Naive thymus-derived CD4-positive, alpha-beta T cell (primary cell): ENCODE results near the gene XAGE2. TPM values are rescaled to one million over a fixed set of nuclear protein-coding genes. Genes with fewer than 3 reads are reported as not detected.

Experiments used
- ATAC-seq: fragments of 150-1000 bp; cut with Tn5 transposase; 2 replicates; pipeline ENCODE4 v1.10.0; 2021; ENCODE audit warnings: mild to moderate bottlenecking, moderate library complexity
- CTCF ChIA-PET: fragments of 350-600 bp; sonication (Branson Sonifier 250); formaldehyde crosslinking; loops from one replicate; lab custom pipeline; 2021; ENCODE audit warnings: antibody characterized with exemption; lab: Charles Lee
- POLR2A ChIA-PET: fragments of 350-600 bp; sonication (Branson Sonifier 250); formaldehyde crosslinking; loops from one replicate; lab custom pipeline; 2021; ENCODE audit warnings: antibody characterized with exemption, inconsistent platforms; lab: Charles Lee
- DNase-seq, 9 donors: peaks; one replicate each; pipeline versions ENCODE4 v3.0.0 to v3.0.0-alpha.2; 2020 to 2022; ENCODE audit warnings: mixed read lengths in 1 of 9
- H3K27ac ChIP-seq: one replicate; pipeline ENCODE4 v1.7.0; 2013; ENCODE audit warnings: mild to moderate bottlenecking, low read depth, low read length, moderate library complexity
- H3K27me3 ChIP-seq, 2 donors: one replicate each; pipeline ENCODE4 v1.7.0; 2013; ENCODE audit warnings: low read length in 2 of 2, mild to moderate bottlenecking in 2 of 2, moderate library complexity in 2 of 2; ENCODE audit not compliant: control insufficient read depth in 2 of 2, insufficient read depth in 2 of 2
- H3K36me3 ChIP-seq, 3 experiments: 1 replicate in 2 of 3; 2 replicates in 1 of 3; pipeline ENCODE4 v1.7.0; 2013; ENCODE audit warnings: low read length in 3 of 3, mild to moderate bottlenecking in 3 of 3, moderate library complexity in 1 of 3; ENCODE audit not compliant: insufficient read depth in 3 of 3, control insufficient read depth in 2 of 3
- H3K4me1 ChIP-seq, 2 donors: one replicate each; pipeline ENCODE4 v1.7.0; 2013; ENCODE audit warnings: low read length in 2 of 2, mild to moderate bottlenecking in 2 of 2, moderate library complexity in 1 of 2; ENCODE audit not compliant: control insufficient read depth in 2 of 2, insufficient read depth in 2 of 2
- H3K4me3 ChIP-seq: 2 replicates; pipeline ENCODE4 v1.7.0; 2013; ENCODE audit warnings: mild to moderate bottlenecking, low read length
- H3K9me3 ChIP-seq, 3 experiments: 1 replicate in 2 of 3; 2 replicates in 1 of 3; pipeline ENCODE4 v1.7.0; 2013; ENCODE audit warnings: low read length in 3 of 3; ENCODE audit not compliant: control insufficient read depth in 2 of 3
- H3K27ac Mint-ChIP-seq, 9 donors: one replicate each; pipeline ENCODE4 v1.8.0; 2020 to 2022; ENCODE audit warnings: mixed read lengths in 9 of 9, mild to moderate bottlenecking in 8 of 9, moderate library complexity in 5 of 9, inconsistent platforms in 2 of 9
- H3K27me3 Mint-ChIP-seq, 5 donors: one replicate each; pipeline ENCODE4 v1.8.0; 2021 to 2022; ENCODE audit warnings: mixed read lengths in 5 of 5, mild to moderate bottlenecking in 1 of 5
- H3K36me3 Mint-ChIP-seq, 5 donors: one replicate each; pipeline ENCODE4 v1.8.0; 2020 to 2022; ENCODE audit warnings: mixed read lengths in 5 of 5, mild to moderate bottlenecking in 3 of 5, inconsistent platforms in 1 of 5
- H3K4me1 Mint-ChIP-seq, 7 donors: one replicate each; pipeline ENCODE4 v1.8.0; 2020 to 2022; ENCODE audit warnings: mixed read lengths in 7 of 7, mild to moderate bottlenecking in 3 of 7, inconsistent platforms in 1 of 7
- H3K4me3 Mint-ChIP-seq, 10 donors: one replicate each; pipeline ENCODE4 v1.8.0; 2020 to 2022; ENCODE audit warnings: mild to moderate bottlenecking in 10 of 10, mixed read lengths in 10 of 10, moderate library complexity in 6 of 10, inconsistent platforms in 2 of 10
- H3K9me3 Mint-ChIP-seq, 11 donors: one replicate each; pipeline ENCODE4 v1.8.0; 2020 to 2022; ENCODE audit warnings: mixed read lengths in 11 of 11, mild to moderate bottlenecking in 4 of 11, inconsistent platforms in 1 of 11, moderate library complexity in 1 of 11
- intact Hi-C, 2 donors: fragments of 100-400 bp; cut with micrococcal nuclease; formaldehyde crosslinking; loops; one replicate each; pipeline ENCODE4 v1.15.1; 2023
- polyA plus RNA-seq, 2 donors: library from polyadenylated mRNA; unstranded; fragments of 300-500 nt; fragmentation: Illumina TruSeq; gene quantifications; one replicate each; pipeline ENCODE4 v1.2.3, GENCODE V29; 2021
- total RNA-seq, 6 experiments: library from RNA in 5 of 6; stranded (reverse) in 5 of 6; gene quantifications; 1 replicate in 5 of 6; 2 replicates in 1 of 6; pipeline ENCODE4 v1.2.3 and lab custom pipeline; 2021 to 2026

The XAGE2 gene
- total and polyA plus RNA-seq, 7 experiments from 2014 or later: not detected

- Histone ChIP-seq H3K4me1 (no peaks in the 10 kb centered on the region), H3K27me3 (no peaks in the 10 kb centered on the region), H3K4me3 (no peak overlapping the region), H3K27ac (no peak overlapping the region), H3K9me3 (no peaks in the 10 kb centered on the region), H3K36me3 (no peaks in the 10 kb centered on the region)
- no peaks in the 10 kb centered on the region for H3K9me3 Mint-ChIP-seq
- POLR2A ChIA-PET: no interaction called here
- DNase-seq (no peak), ATAC-seq (no peak)
- intact Hi-C loops: no loop called here
- H3K4me1 Mint-ChIP-seq: peaks cover 0 to 1% (median 0%) of the 10 kb centered on the region in 7 donors
- H3K4me3 Mint-ChIP-seq: no peak overlapping the region
- CTCF ChIA-PET: no interaction called here
- peaks cover 0 to 3% (median 0%) of the 10 kb centered on the region in 5 donors for H3K27me3 Mint-ChIP-seq
- no peak overlapping the region for H3K27ac Mint-ChIP-seq
- no peaks in the 10 kb centered on the region for H3K36me3 Mint-ChIP-seq
Observed at GRCh38 chrX:52349681-52350080, 19.1 kb upstream of the XAGE2 start.

GRCh38 chrX:52352551-52352950 lies 16.3 kb upstream of the XAGE2 start:
- CTCF ChIA-PET: no interaction called here

DNA sequence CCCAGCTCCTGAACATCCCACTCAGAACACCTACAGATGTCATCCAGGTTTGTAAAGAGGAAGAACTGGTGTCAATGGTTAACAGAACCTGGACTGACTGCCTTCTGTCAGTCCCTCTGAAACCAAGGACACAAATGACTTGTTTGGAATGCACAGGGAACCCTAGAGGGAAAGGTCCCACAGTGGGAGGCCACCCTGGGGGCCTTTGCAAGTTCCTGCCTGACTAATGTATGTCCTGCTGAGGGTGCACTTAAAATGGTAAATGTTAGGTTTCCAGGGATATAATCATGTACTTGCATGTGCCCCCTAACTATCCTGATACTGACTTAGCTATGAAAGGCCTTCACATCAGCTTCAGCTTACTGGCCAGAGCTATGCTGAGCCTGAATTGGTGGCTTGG lies 15.0 kb upstream of the XAGE2 start:
- H3K4me1 ChIP-seq: no peaks in the 10 kb centered on the region
- no peak overlapping the region for H3K4me3 ChIP-seq
- H3K27ac ChIP-seq: no peak overlapping the region
- no peak overlapping the region for H3K4me3 Mint-ChIP-seq
- H3K27me3 ChIP-seq: no peaks in the 10 kb centered on the region
- peaks cover 0 to 8% (median 3%) of the 10 kb centered on the region in 5 donors for H3K27me3 Mint-ChIP-seq
- H3K9me3 ChIP-seq: no peaks in the 10 kb centered on the region
- ATAC-seq: no peak
- no peak for DNase-seq
- POLR2A ChIA-PET: no interaction called here
- no peaks in the 10 kb centered on the region for H3K36me3 Mint-ChIP-seq
- no peaks in the 10 kb centered on the region for H3K36me3 ChIP-seq
- intact Hi-C loops: no loop called here
- H3K9me3 Mint-ChIP-seq: no peaks in the 10 kb centered on the region
- H3K4me1 Mint-ChIP-seq: no peaks in the 10 kb centered on the region
- H3K27ac Mint-ChIP-seq: no peak overlapping the region
- CTCF ChIA-PET: no interaction called here

More at GRCh38 chrX:52352551-52352950, 16.3 kb upstream of the XAGE2 start:
- H3K27ac Mint-ChIP-seq: no peak overlapping the region
- no peaks in the 10 kb centered on the region for H3K4me1 Mint-ChIP-seq
- Histone ChIP-seq H3K4me1 (no peaks in the 10 kb centered on the region), H3K9me3 (no peaks in the 10 kb centered on the region), H3K27me3 (no peaks in the 10 kb centered on the region), H3K36me3 (no peaks in the 10 kb centered on the region), H3K27ac (no peak overlapping the region), H3K4me3 (no peak overlapping the region)
- no peaks in the 10 kb centered on the region for H3K9me3 Mint-ChIP-seq
- peaks cover 0 to 3% (median 0%) of the 10 kb centered on the region in 5 donors for H3K27me3 Mint-ChIP-seq
- no peak for ATAC-seq
- intact Hi-C loops: no loop called here
- H3K36me3 Mint-ChIP-seq: no peaks in the 10 kb centered on the region
- H3K4me3 Mint-ChIP-seq: no peak overlapping the region
- POLR2A ChIA-PET: no interaction called here
- no peak for DNase-seq

- CTCF ChIA-PET: no interaction called here
- DNase-seq (no peak), ATAC-seq (no peak)
- Mint-ChIP-seq H3K36me3 (no peaks in the 10 kb centered on the region), H3K4me1 (no peaks in the 10 kb centered on the region), H3K27me3 (peaks cover 0 to 9% (median 3%) of the 10 kb centered on the region in 5 donors), H3K4me3 (no peak overlapping the region), H3K27ac (no peak overlapping the region), H3K9me3 (no peaks in the 10 kb centered on the region)
- Histone ChIP-seq H3K9me3 (no peaks in the 10 kb centered on the region), H3K4me1 (no peaks in the 10 kb centered on the region), H3K4me3 (no peak overlapping the region), H3K27ac (no peak overlapping the region), H3K36me3 (no peaks in the 10 kb centered on the region), H3K27me3 (no peaks in the 10 kb centered on the region)
- POLR2A ChIA-PET: no interaction called here
- intact Hi-C loops: no loop called here
Observed at GRCh38 chrX:52355108-52355507, 13.7 kb upstream of the XAGE2 start.

GRCh38 chrX:52359614-52360232 lies 9.1 kb upstream of the XAGE2 start:
- no peak overlapping the region for H3K4me3 Mint-ChIP-seq

DNA sequence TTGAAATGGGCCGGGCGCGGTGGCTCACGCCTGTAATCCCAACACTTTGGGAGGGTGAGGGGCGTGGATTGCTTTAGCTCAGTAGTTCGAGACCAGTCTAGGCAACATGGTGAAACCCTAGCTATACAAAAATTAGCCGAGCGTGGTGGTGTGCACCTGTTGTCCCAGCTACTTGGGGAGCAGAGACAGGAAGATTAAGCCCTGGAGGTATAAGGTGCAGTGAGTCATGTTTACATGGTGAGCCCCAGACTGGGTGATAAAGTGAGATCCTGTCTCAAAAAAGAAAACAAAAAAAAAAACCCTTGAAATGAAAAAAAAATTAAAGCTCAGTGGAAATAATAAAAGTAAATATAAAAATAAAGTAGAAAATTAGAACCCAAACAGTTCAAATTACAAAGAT lies 6.9 kb upstream of the XAGE2 start:
- H3K27ac Mint-ChIP-seq: no peak overlapping the region
- ChIA-PET POLR2A (no interaction called here), CTCF (no interaction called here)
- H3K9me3 ChIP-seq: no peaks in the 10 kb centered on the region
- H3K4me3 ChIP-seq: no peak overlapping the region
- no peaks in the 10 kb centered on the region for H3K4me1 ChIP-seq
- H3K27ac ChIP-seq: no peak overlapping the region
- no peaks in the 10 kb centered on the region for H3K27me3 ChIP-seq
- no peaks in the 10 kb centered on the region for H3K36me3 ChIP-seq
- peaks cover 0 to 14% (median 4%) of the 10 kb centered on the region in 5 donors for H3K27me3 Mint-ChIP-seq
- H3K4me3 Mint-ChIP-seq: no peak overlapping the region
- ATAC-seq: no peak
- intact Hi-C loops: no loop called here
- H3K36me3 Mint-ChIP-seq: no peaks in the 10 kb centered on the region
- H3K4me1 Mint-ChIP-seq: no peaks in the 10 kb centered on the region
- H3K9me3 Mint-ChIP-seq: no peaks in the 10 kb centered on the region
- DNase-seq: no peak

More at GRCh38 chrX:52359614-52360232, 9.1 kb upstream of the XAGE2 start:
- no peaks in the 10 kb centered on the region for H3K4me1 Mint-ChIP-seq
- H3K27me3 Mint-ChIP-seq: peaks cover 0 to 12% (median 4%) of the 10 kb centered on the region in 5 donors
- Histone ChIP-seq H3K36me3 (no peaks in the 10 kb centered on the region), H3K4me3 (no peak overlapping the region), H3K27me3 (no peaks in the 10 kb centered on the region), H3K27ac (no peak overlapping the region), H3K9me3 (no peaks in the 10 kb centered on the region), H3K4me1 (no peaks in the 10 kb centered on the region)
- intact Hi-C loops: no loop called here
- CTCF ChIA-PET: no interaction called here
- no peak overlapping the region for H3K27ac Mint-ChIP-seq
- POLR2A ChIA-PET: no interaction called here
- DNase-seq (no peak), ATAC-seq (no peak)
- no peaks in the 10 kb centered on the region for H3K9me3 Mint-ChIP-seq
- no peaks in the 10 kb centered on the region for H3K36me3 Mint-ChIP-seq

- Mint-ChIP-seq H3K9me3 (peaks cover 0 to 2% (median 0%) of the 10 kb centered on the region in 11 donors), H3K27ac (no peak overlapping the region), H3K4me1 (no peaks in the 10 kb centered on the region), H3K27me3 (peaks cover 0 to 17% (median 4%) of the 10 kb centered on the region in 5 donors), H3K4me3 (no peak overlapping the region), H3K36me3 (no peaks in the 10 kb centered on the region)
- ATAC-seq: no peak
- no peak for DNase-seq
- POLR2A ChIA-PET: no interaction called here
- no peaks in the 10 kb centered on the region for H3K36me3 ChIP-seq
- H3K4me1 ChIP-seq: no peaks in the 10 kb centered on the region
- intact Hi-C loops: no loop called here
- H3K4me3 ChIP-seq: no peak overlapping the region
- CTCF ChIA-PET: no interaction called here
- H3K9me3 ChIP-seq: no peaks in the 10 kb centered on the region
- no peak overlapping the region for H3K27ac ChIP-seq
- H3K27me3 ChIP-seq: no peaks in the 10 kb centered on the region
Observed at GRCh38 chrX:52363247-52363883, 5.5 kb upstream of the XAGE2 start.
